Osteoblast (primary cell): Measurements from ENCODE around the gene CAPN5. TPM values are rescaled to one million over a fixed set of nuclear protein-coding genes. Genes with fewer than 3 reads are reported as not detected.

ENCODE experiments used
- DNase-seq: peaks from one replicate; pipeline ENCODE4 v3.0.0; 2011; ENCODE audit warnings: low spot score, mixed read lengths; ENCODE audit not compliant: insufficient read length; ENCODE audit errors: missing footprints
- H2AFZ ChIP-seq: 2 replicates; pipeline ENCODE4 v1.6.0; 2011; ENCODE audit warnings: mild to moderate bottlenecking, low read length
- H3K27ac ChIP-seq: 2 replicates; pipeline ENCODE4 v1.5.1; 2011; ENCODE audit warnings: mild to moderate bottlenecking, low read depth, low read length, moderate library complexity
- H3K27me3 ChIP-seq: 2 replicates; pipeline ENCODE4 v1.6.0; 2012; ENCODE audit warnings: mild to moderate bottlenecking, control low read depth, inconsistent platforms, low read length, moderate library complexity; ENCODE audit not compliant: insufficient read depth
- H3K36me3 ChIP-seq: 2 replicates; pipeline ENCODE4 v1.5.1; 2011; ENCODE audit warnings: mild to moderate bottlenecking, low read length, control low read depth, moderate library complexity; ENCODE audit not compliant: insufficient read depth
- H3K4me1 ChIP-seq: 2 replicates; pipeline ENCODE4 v1.5.1; 2011; ENCODE audit warnings: mild to moderate bottlenecking, low read length, control low read depth, moderate library complexity; ENCODE audit not compliant: insufficient read depth
- H3K4me2 ChIP-seq: 2 replicates; pipeline ENCODE4 v1.6.0; 2011; ENCODE audit warnings: mild to moderate bottlenecking, low read length; ENCODE audit not compliant: insufficient read depth
- H3K4me3 ChIP-seq: fragments of 200-600 bp; sonication (generic); 3 replicates; pipeline ENCODE4 v1.5.1; 2012; ENCODE audit warnings: mild to moderate bottlenecking, low read length, inconsistent platforms; ENCODE audit not compliant: insufficient read depth
- H3K79me2 ChIP-seq: 2 replicates; pipeline ENCODE4 v1.6.0; 2012; ENCODE audit warnings: mild to moderate bottlenecking, low read length, control low read depth, inconsistent platforms; ENCODE audit not compliant: insufficient read depth
- H3K9me3 ChIP-seq: 2 replicates; pipeline ENCODE4 v1.5.1; 2011; ENCODE audit warnings: low read depth, low read length, control low read depth
- H4K20me1 ChIP-seq: 2 replicates; pipeline ENCODE4 v1.6.0; 2012; ENCODE audit warnings: mild to moderate bottlenecking, low read length, control low read depth; ENCODE audit not compliant: insufficient read depth
- CTCF ChIP-seq: IDR thresholded peaks from 2 replicates; pipeline ENCODE4 v1.5.1; 2011; ENCODE audit warnings: mild to moderate bottlenecking, low read depth, low read length, moderate library complexity; ENCODE audit errors: extremely low read depth
- total RNA-seq: library from RNA; depleted of rRNA; stranded (reverse); fragments of >200 nt; gene quantifications from 2 replicates; pipeline ENCODE4 v1.2.3, GENCODE V29; 2012

The CAPN5 gene
- total RNA-seq, 1 donor: 6.5 TPM

- TF ChIP-seq CTCF: no peak
- DNase-seq: no peak
These were observed 42.0 kb upstream of the CAPN5 start for GRCh38 chr11:77024745-77025144.

GRCh38 chr11:77026221-77026620 is 40.5 kb upstream of the CAPN5 start:
- no peaks in the 10 kb centered on the region for H3K36me3 ChIP-seq
- H3K9me3 ChIP-seq: no peaks in the 10 kb centered on the region
- H3K79me2 ChIP-seq: no peaks in the 10 kb centered on the region
- H3K27ac ChIP-seq: no peak overlapping the region
- DNase-seq: no peak
- peaks cover 21% of the 10 kb centered on the region for H3K27me3 ChIP-seq
- no peaks in the 10 kb centered on the region for H4K20me1 ChIP-seq
- no peaks in the 10 kb centered on the region for H3K4me1 ChIP-seq
- H2AFZ ChIP-seq: no peak overlapping the region
- no peak overlapping the region for H3K4me2 ChIP-seq
- H3K4me3 ChIP-seq: no peak overlapping the region
- TF ChIP-seq CTCF: no peak

More at GRCh38 chr11:77024745-77025144, 42.0 kb upstream of the CAPN5 start:
- H3K9me3 ChIP-seq: no peaks in the 10 kb centered on the region
- no peaks in the 10 kb centered on the region for H3K79me2 ChIP-seq
- H3K4me1 ChIP-seq: peaks cover 9% of the 10 kb centered on the region
- no peak overlapping the region for H3K4me3 ChIP-seq
- H4K20me1 ChIP-seq: no peaks in the 10 kb centered on the region
- no peak overlapping the region for H3K4me2 ChIP-seq
- H3K36me3 ChIP-seq: no peaks in the 10 kb centered on the region
- H3K27me3 ChIP-seq: peaks cover 6% of the 10 kb centered on the region
- H3K27ac ChIP-seq: no peak overlapping the region
- no peak overlapping the region for H2AFZ ChIP-seq

- Histone ChIP-seq H3K36me3 (no peaks in the 10 kb centered on the region), H3K4me3 (no peak overlapping the region), H2AFZ (no peak overlapping the region), H3K9me3 (no peaks in the 10 kb centered on the region), H3K4me2 (no peak overlapping the region), H3K27me3 (peaks cover 22% of the 10 kb centered on the region), H3K79me2 (no peaks in the 10 kb centered on the region), H4K20me1 (no peaks in the 10 kb centered on the region), H3K4me1 (no peaks in the 10 kb centered on the region), H3K27ac (no peak overlapping the region)
- DNase-seq: no peak
- TF ChIP-seq CTCF: no peak
These were observed 40.0 kb upstream of the CAPN5 start for GRCh38 chr11:77026743-77027142.

GRCh38 chr11:77027275-77027674 is 39.5 kb upstream of the CAPN5 start:
- H3K27ac ChIP-seq: no peak overlapping the region
- peaks cover 22% of the 10 kb centered on the region for H3K27me3 ChIP-seq
- H2AFZ ChIP-seq: no peak overlapping the region
- no peak for DNase-seq
- H3K4me1 ChIP-seq: no peaks in the 10 kb centered on the region
- no peak for TF ChIP-seq CTCF
- no peaks in the 10 kb centered on the region for H3K9me3 ChIP-seq
- H3K79me2 ChIP-seq: no peaks in the 10 kb centered on the region
- H4K20me1 ChIP-seq: no peaks in the 10 kb centered on the region
- H3K36me3 ChIP-seq: no peaks in the 10 kb centered on the region
- H3K4me3 ChIP-seq: no peak overlapping the region
- H3K4me2 ChIP-seq: no peak overlapping the region
